ENCODE data around the gene CFAP97.
A peak's percentile ranks its signal among the peaks of the same experiment; 100 is the strongest.
"Not testable (repeated sequence)": the region's sequence is repeated elsewhere in the genome, so short reads cannot be mapped to it uniquely, and the experiment has no call there.

CFAP97 gene

GRCh38 chr4:185127021-185127925 is 76.5 kb downstream of the CFAP97 start:
- H3K9ac ChIP-seq (ENCODE audit: low read depth, low read length): peak overlapping the region; percentile 54

DNA sequence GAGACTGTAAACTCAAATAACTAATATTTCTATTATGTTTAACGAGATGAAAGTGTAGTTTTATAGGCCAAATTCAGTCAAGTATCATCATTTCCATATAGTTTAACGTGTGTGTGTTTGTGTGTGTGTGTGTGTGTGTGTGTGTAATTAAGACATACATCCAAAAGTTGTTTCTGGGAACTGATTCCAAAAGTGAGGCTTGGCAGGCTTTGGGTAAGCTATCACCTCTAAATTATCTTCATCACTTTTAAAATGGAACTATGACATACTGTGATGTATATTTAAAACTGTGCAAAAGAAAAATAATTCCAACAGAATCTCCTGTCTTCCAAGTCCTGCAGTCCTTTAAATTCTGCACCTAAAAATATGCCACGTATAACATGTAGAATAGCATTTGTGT is 79.8 kb downstream of the CFAP97 start:
- H3K9me3 ChIP-seq (ENCODE audit: control insufficient read depth, insufficient read depth, low read length): no peaks in the 10 kb centered on the region
- H3K4me1 ChIP-seq (ENCODE audit: insufficient read depth, low read length): peaks cover 12% of the 10 kb centered on the region
- H3K36me3 ChIP-seq (ENCODE audit: insufficient read depth, low read length): no peaks in the 10 kb centered on the region
- no peak overlapping the region for H3K9ac ChIP-seq (ENCODE audit: low read depth, low read length)

More at GRCh38 chr4:185127021-185127925, 76.5 kb downstream of the CFAP97 start:
- no peaks in the 10 kb centered on the region for H3K4me1 ChIP-seq (ENCODE audit: insufficient read depth, low read length)
- no peaks in the 10 kb centered on the region for H3K9me3 ChIP-seq (ENCODE audit: control insufficient read depth, insufficient read depth, low read length)
- H3K36me3 ChIP-seq (ENCODE audit: insufficient read depth, low read length): no peaks in the 10 kb centered on the region

- H3K9ac ChIP-seq (ENCODE audit: low read depth, low read length): no peak overlapping the region
Observed at GRCh38 chr4:185122681-185123345, 81.0 kb downstream of the CFAP97 start.

GRCh38 chr4:185120631-185120946 is 83.2 kb downstream of the CFAP97 start:
- Histone ChIP-seq H3K9me3 (ENCODE audit: control insufficient read depth, insufficient read depth, low read length) (no peaks in the 10 kb centered on the region), H3K9ac (ENCODE audit: low read depth, low read length) (no peak overlapping the region), H3K4me1 (ENCODE audit: insufficient read depth, low read length) (peaks cover 12% of the 10 kb centered on the region), H3K36me3 (ENCODE audit: insufficient read depth, low read length) (no peaks in the 10 kb centered on the region)

More at GRCh38 chr4:185122681-185123345, 81.0 kb downstream of the CFAP97 start:
- peaks cover 12% of the 10 kb centered on the region for H3K4me1 ChIP-seq (ENCODE audit: insufficient read depth, low read length)
- no peaks in the 10 kb centered on the region for H3K36me3 ChIP-seq (ENCODE audit: insufficient read depth, low read length)
- H3K9me3 ChIP-seq (ENCODE audit: control insufficient read depth, insufficient read depth, low read length): no peaks in the 10 kb centered on the region

- Histone ChIP-seq H3K9me3 (ENCODE audit: control insufficient read depth, insufficient read depth, low read length) (no peaks in the 10 kb centered on the region), H3K9ac (ENCODE audit: low read depth, low read length) (no peak overlapping the region), H3K4me1 (ENCODE audit: insufficient read depth, low read length) (peaks cover 12% of the 10 kb centered on the region), H3K36me3 (ENCODE audit: insufficient read depth, low read length) (no peaks in the 10 kb centered on the region)
Observed at GRCh38 chr4:185119927-185120630, 83.7 kb downstream of the CFAP97 start.

- H3K9me3 ChIP-seq (ENCODE audit: control insufficient read depth, insufficient read depth, low read length); H3K9ac ChIP-seq (ENCODE audit: low read depth, low read length); H3K36me3 ChIP-seq (ENCODE audit: insufficient read depth, low read length): not testable (repeated sequence)
- H3K4me1 ChIP-seq (ENCODE audit: insufficient read depth, low read length): peaks cover 12% of the 10 kb centered on the region
Observed at GRCh38 chr4:185119467-185119866, 84.3 kb downstream of the CFAP97 start.

DNA sequence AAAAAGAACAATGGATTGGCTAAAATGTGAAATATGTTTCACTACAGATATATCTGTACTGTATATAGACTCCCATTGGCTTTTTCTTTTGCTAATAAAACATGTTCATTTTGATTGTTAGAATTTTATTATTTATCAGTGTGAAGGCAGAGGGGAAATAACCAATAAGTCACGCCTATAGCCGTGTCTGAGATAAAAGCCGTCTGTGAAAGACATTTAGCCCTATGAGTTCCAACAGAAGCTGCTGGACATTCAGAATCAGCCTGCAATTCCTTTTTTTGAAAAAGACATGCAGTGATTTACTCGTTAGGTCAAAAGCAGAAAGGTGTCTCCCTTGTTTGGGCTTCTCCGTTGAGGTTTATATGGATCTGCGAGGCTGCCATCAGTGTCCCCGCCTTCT is 84.9 kb downstream of the CFAP97 start:
- Histone ChIP-seq H3K36me3 (ENCODE audit: insufficient read depth, low read length) (no peaks in the 10 kb centered on the region), H3K4me1 (ENCODE audit: insufficient read depth, low read length) (peaks cover 12% of the 10 kb centered on the region), H3K9me3 (ENCODE audit: control insufficient read depth, insufficient read depth, low read length) (no peaks in the 10 kb centered on the region), H3K9ac (ENCODE audit: low read depth, low read length) (no peak overlapping the region)

GRCh38 chr4:185117300-185117934 is 86.4 kb downstream of the CFAP97 start:
- no peaks in the 10 kb centered on the region for H3K36me3 ChIP-seq (ENCODE audit: insufficient read depth, low read length)
- H3K9ac ChIP-seq (ENCODE audit: low read depth, low read length): no peak overlapping the region
- peaks cover 12% of the 10 kb centered on the region for H3K4me1 ChIP-seq (ENCODE audit: insufficient read depth, low read length)
- H3K9me3 ChIP-seq (ENCODE audit: control insufficient read depth, insufficient read depth, low read length): no peaks in the 10 kb centered on the region

DNA sequence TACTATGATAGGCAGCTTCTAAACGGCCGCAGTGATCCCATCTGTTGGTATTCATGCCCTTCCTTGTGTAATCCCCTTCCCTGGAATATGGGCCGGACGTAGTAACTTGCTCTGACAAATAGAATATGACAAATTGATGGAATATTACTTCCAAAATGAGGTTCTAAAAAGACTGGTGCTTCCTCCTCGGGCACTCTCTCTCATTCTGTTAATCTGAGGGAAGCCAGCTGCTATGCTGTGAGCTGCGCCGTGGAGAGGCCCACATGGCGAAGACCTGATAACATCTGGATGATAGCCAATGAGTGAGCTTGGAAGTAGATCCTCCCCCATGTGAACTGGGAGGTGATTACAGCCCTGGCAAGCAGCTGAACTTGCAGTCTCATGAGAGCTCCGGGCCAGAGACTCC is 88.0 kb downstream of the CFAP97 start:
- no peak overlapping the region for H3K9ac ChIP-seq (ENCODE audit: low read depth, low read length)
- H3K36me3 ChIP-seq (ENCODE audit: insufficient read depth, low read length): no peaks in the 10 kb centered on the region
- H3K4me1 ChIP-seq (ENCODE audit: insufficient read depth, low read length): peaks cover 12% of the 10 kb centered on the region
- no peaks in the 10 kb centered on the region for H3K9me3 ChIP-seq (ENCODE audit: control insufficient read depth, insufficient read depth, low read length)

DNA sequence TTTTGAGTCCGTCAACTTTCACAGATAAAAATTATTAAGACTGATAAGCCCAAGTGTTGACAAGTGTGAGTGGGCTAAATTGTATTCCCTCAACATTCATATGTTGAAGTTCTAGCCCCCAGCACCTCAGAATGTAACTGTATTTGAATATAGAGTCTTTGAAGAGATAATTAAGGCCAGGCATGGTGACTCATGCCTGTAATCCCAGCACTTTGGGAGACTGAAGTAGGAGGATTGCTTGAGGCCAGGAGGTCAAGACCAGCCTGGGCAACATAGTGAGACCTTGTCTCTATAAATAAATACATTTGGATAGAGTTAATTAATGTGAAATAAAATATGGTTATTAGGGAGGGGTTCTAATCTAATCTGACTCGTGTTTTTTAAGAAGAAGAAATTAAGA is 90.5 kb downstream of the CFAP97 start:
- Histone ChIP-seq H3K9ac (ENCODE audit: low read depth, low read length) (no peak overlapping the region), H3K9me3 (ENCODE audit: control insufficient read depth, insufficient read depth, low read length) (peaks cover 4% of the 10 kb centered on the region; the same call in 1 of the 2 replicates), H3K36me3 (ENCODE audit: insufficient read depth, low read length) (no peaks in the 10 kb centered on the region), H3K4me1 (ENCODE audit: insufficient read depth, low read length) (peaks cover 13% of the 10 kb centered on the region)

DNA sequence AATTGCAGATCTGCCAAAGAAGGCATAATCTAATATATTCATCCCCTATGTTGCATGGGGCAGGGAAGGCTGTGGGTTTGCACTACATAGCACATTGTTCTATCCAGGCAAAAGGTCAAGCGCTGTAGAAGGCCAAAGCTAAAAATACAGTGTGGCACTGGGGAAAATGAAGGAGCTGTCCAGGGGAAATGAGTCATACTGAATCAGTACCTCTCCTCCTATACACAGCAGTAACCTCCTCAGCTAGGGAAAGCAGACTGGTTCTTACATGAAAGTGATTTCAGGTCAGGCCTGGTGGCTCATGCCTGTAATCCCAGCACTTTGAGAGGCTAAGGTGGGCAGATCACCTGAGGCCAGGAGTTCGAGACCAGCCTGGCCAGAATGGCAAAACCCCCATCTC is 91.7 kb downstream of the CFAP97 start:
- Histone ChIP-seq H3K36me3 (ENCODE audit: insufficient read depth, low read length) (no peaks in the 10 kb centered on the region), H3K9me3 (ENCODE audit: control insufficient read depth, insufficient read depth, low read length) (peaks cover 4% of the 10 kb centered on the region; the same call in 1 of the 2 replicates), H3K4me1 (ENCODE audit: insufficient read depth, low read length) (peaks cover 18% of the 10 kb centered on the region), H3K9ac (ENCODE audit: low read depth, low read length) (no peak overlapping the region)

DNA sequence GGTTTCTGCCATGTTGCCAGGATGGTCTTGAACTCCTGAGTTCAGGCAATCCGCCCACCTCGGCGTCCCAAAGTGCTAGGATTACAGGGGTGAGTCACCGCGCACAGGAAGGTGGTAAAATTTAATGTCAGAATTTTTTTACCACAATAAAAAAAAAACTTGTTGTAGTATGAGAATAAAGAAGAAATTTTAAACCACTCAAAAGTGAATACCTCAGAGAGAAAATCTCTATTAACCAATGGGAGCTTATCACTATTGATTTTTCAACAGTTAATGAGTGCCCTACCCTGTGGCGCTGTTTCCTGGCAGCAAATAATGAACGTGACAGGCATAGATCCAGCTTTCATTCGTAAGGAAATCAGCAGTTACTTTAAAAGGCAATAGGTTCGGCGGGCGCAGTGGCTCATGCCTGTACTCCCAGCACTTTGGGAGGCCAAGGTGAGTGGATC is 93.4 kb downstream of the CFAP97 start:
- H3K9ac ChIP-seq (ENCODE audit: low read depth, low read length): no peak overlapping the region
- H3K36me3 ChIP-seq (ENCODE audit: insufficient read depth, low read length): no peaks in the 10 kb centered on the region
- H3K4me1 ChIP-seq (ENCODE audit: insufficient read depth, low read length): peaks cover 27% of the 10 kb centered on the region
- H3K9me3 ChIP-seq (ENCODE audit: control insufficient read depth, insufficient read depth, low read length): peaks cover 4% of the 10 kb centered on the region; the same call in 1 of the 2 replicates

DNA sequence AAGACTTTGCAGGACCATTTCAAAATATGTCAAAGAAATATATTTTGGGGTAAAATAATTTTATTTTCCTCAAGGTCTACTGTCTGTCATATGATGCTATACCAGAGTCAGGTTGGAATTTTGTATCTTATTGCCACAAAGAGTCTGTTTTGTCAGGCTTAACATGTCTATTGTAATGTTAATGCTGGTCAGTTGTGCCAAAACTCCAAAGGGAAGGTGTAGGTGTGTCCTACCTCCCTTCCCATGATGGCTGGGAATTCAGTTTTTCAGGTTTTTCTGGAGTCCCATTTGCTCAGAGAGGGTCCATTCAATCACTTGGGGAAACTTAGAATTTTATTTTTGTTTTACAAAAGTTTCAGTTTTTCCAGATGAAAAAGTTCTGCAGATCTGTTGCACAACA is 94.1 kb downstream of the CFAP97 start:
- Histone ChIP-seq H3K9me3 (ENCODE audit: control insufficient read depth, insufficient read depth, low read length) (peaks cover 4% of the 10 kb centered on the region; the same call in 1 of the 2 replicates), H3K4me1 (ENCODE audit: insufficient read depth, low read length) (peaks cover 27% of the 10 kb centered on the region), H3K36me3 (ENCODE audit: insufficient read depth, low read length) (no peaks in the 10 kb centered on the region), H3K9ac (ENCODE audit: low read depth, low read length) (no peak overlapping the region)

Measured in ES-I3 (cell line).